Measurements from ENCODE around the gene PREX1.

PREX1 gene

DNA sequence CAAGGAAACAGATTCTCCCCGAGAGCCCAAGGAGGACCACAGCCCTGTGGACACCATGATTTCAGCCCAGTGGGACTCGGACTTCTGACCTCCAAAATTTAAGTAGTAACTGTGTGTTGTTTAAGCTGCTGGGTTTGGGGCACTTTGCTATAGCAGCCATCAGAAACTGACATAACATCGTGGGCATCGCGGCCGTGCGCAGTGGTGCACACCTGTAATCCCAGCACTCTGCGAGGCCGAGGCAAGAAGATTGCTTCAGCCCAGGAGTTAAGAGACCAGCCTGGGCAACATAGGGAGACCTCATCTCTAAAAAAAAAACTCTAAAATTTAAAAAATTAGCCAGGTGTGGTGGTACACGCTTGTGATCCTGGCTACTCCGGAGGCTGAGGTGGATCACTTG, 175.8 kb downstream of the PREX1 start:
- ATAC-seq, result no peak
- TF ChIP-seq ZNF8 (CRISPR knock-in tag; IDR thresholded peaks at IDR 0.05), result no peak
- TF ChIP-seq ZC3H10 (CRISPR knock-in tag; IDR thresholded peaks at IDR 0.05), result no peak
- TF ChIP-seq, protein P1, sequence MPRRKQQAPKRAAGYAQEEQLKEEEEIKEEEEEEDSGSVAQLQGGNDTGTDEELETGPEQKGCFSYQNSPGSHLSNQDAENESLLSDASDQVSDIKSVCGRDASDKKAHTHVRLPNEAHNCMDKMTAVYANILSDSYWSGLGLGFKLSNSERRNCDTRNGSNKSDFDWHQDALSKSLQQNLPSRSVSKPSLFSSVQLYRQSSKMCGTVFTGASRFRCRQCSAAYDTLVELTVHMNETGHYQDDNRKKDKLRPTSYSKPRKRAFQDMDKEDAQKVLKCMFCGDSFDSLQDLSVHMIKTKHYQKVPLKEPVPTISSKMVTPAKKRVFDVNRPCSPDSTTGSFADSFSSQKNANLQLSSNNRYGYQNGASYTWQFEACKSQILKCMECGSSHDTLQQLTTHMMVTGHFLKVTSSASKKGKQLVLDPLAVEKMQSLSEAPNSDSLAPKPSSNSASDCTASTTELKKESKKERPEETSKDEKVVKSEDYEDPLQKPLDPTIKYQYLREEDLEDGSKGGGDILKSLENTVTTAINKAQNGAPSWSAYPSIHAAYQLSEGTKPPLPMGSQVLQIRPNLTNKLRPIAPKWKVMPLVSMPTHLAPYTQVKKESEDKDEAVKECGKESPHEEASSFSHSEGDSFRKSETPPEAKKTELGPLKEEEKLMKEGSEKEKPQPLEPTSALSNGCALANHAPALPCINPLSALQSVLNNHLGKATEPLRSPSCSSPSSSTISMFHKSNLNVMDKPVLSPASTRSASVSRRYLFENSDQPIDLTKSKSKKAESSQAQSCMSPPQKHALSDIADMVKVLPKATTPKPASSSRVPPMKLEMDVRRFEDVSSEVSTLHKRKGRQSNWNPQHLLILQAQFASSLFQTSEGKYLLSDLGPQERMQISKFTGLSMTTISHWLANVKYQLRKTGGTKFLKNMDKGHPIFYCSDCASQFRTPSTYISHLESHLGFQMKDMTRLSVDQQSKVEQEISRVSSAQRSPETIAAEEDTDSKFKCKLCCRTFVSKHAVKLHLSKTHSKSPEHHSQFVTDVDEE (CRISPR knock-in tag; IDR thresholded peaks at IDR 0.05), result no peak
- TF ChIP-seq, protein P2, sequence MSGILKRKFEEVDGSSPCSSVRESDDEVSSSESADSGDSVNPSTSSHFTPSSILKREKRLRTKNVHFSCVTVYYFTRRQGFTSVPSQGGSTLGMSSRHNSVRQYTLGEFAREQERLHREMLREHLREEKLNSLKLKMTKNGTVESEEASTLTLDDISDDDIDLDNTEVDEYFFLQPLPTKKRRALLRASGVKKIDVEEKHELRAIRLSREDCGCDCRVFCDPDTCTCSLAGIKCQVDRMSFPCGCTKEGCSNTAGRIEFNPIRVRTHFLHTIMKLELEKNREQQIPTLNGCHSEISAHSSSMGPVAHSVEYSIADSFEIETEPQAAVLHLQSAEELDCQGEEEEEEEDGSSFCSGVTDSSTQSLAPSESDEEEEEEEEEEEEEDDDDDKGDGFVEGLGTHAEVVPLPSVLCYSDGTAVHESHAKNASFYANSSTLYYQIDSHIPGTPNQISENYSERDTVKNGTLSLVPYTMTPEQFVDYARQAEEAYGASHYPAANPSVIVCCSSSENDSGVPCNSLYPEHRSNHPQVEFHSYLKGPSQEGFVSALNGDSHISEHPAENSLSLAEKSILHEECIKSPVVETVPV (CRISPR knock-in tag; IDR thresholded peaks at IDR 0.05), result no peak
- TF ChIP-seq ZFP30 (CRISPR knock-in tag; IDR thresholded peaks at IDR 0.05), result no peak
- no peak for TF ChIP-seq ARNTL (CRISPR knock-in tag; IDR thresholded peaks at IDR 0.05; ENCODE audit: borderline replicate concordance, low read depth)
- no peak for TF ChIP-seq PPARA (CRISPR knock-in tag; IDR thresholded peaks at IDR 0.05; ENCODE audit: borderline replicate concordance)
- no peak for TF ChIP-seq OSR1 (CRISPR knock-in tag; IDR thresholded peaks at IDR 0.05)
- TF ChIP-seq, protein P3, sequence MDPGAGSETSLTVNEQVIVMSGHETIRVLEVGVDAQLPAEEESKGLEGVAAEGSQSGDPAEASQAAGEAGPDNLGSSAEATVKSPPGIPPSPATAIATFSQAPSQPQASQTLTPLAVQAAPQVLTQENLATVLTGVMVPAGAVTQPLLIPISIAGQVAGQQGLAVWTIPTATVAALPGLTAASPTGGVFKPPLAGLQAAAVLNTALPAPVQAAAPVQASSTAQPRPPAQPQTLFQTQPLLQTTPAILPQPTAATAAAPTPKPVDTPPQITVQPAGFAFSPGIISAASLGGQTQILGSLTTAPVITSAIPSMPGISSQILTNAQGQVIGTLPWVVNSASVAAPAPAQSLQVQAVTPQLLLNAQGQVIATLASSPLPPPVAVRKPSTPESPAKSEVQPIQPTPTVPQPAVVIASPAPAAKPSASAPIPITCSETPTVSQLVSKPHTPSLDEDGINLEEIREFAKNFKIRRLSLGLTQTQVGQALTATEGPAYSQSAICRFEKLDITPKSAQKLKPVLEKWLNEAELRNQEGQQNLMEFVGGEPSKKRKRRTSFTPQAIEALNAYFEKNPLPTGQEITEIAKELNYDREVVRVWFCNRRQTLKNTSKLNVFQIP (CRISPR knock-in tag; IDR thresholded peaks at IDR 0.05; ENCODE audit: borderline replicate concordance, low read depth), result no peak
- no peak for TF ChIP-seq CSDC2 (CRISPR knock-in tag; IDR thresholded peaks at IDR 0.05)

DNA sequence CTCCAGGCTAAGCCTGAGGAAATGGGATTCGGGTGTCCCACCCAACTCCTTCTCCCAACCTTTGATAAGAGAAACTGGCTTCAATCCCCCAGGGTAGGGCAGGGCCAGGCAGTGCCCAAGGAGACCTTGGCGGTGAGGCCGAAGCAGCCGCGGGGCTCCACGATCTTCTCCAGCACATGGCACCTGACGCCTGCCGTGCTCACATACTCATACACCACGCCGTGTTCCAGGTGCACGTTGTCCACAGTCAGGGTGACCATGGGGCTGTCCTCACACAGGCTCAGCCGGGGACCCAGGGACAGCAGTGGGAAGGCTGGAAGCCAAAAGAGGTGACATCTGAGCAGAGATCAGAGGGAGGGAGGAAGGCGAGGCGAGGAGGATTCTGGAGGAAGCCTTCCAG, 176.5 kb downstream of the PREX1 start:
- TF ChIP-seq TOX (CRISPR knock-in tag; IDR thresholded peaks at IDR 0.05; ENCODE audit: borderline replicate concordance), result no peak
- no peak for TF ChIP-seq CSDC2 (CRISPR knock-in tag; IDR thresholded peaks at IDR 0.05)
- TF ChIP-seq, protein P2 (CRISPR knock-in tag; IDR thresholded peaks at IDR 0.05), result no peak
- no peak for TF ChIP-seq OSR1 (CRISPR knock-in tag; IDR thresholded peaks at IDR 0.05)
- TF ChIP-seq, protein P1 (CRISPR knock-in tag; IDR thresholded peaks at IDR 0.05), result no peak
- TF ChIP-seq ARNTL (CRISPR knock-in tag; IDR thresholded peaks at IDR 0.05; ENCODE audit: borderline replicate concordance, low read depth), result no peak
- no peak for TF ChIP-seq ZNF70 (CRISPR knock-in tag; IDR thresholded peaks at IDR 0.05)
- no peak for ATAC-seq

DNA sequence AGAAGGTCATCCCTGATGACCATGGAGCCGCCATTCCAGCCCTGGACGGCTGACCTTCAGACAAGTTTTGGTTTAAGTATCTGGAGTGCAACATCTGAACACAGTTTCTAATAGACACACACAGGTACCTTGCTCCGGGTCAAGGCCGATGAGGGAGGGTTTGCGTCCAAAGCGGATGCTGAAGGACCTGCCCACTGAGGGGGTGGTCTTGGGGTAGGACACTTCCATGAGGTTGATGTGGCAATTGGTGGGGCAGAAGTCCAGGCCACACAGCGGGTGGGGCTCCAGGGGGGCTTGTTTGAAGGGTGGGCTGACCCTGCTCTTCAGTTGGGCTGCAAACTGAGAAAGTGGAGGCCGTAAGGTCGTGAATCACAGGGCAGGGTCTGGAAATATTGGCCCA, 177.9 kb downstream of the PREX1 start:
- ATAC-seq, result no peak
- TF ChIP-seq, protein P2 (CRISPR knock-in tag; IDR thresholded peaks at IDR 0.05), result no peak
- TF ChIP-seq TOX (CRISPR knock-in tag; IDR thresholded peaks at IDR 0.05; ENCODE audit: borderline replicate concordance) (no peak), ZFP3 (CRISPR knock-in tag; IDR thresholded peaks at IDR 0.05) (no peak), ZNF8 (CRISPR knock-in tag; IDR thresholded peaks at IDR 0.05) (no peak), BACH2 (CRISPR knock-in tag; IDR thresholded peaks at IDR 0.05; ENCODE audit: borderline replicate concordance) (no peak), ARNTL (CRISPR knock-in tag; IDR thresholded peaks at IDR 0.05; ENCODE audit: borderline replicate concordance, low read depth) (no peak), OSR1 (CRISPR knock-in tag; IDR thresholded peaks at IDR 0.05) (no peak), SNAI2 (CRISPR knock-in tag; IDR thresholded peaks at IDR 0.05) (no peak), ZFP30 (CRISPR knock-in tag; IDR thresholded peaks at IDR 0.05) (no peak), CSDC2 (CRISPR knock-in tag; IDR thresholded peaks at IDR 0.05) (no peak), ISL1 (CRISPR knock-in tag; IDR thresholded peaks at IDR 0.05) (no peak)
- TF ChIP-seq, protein P1 (CRISPR knock-in tag; IDR thresholded peaks at IDR 0.05), result no peak
- TF ChIP-seq, protein P4, sequence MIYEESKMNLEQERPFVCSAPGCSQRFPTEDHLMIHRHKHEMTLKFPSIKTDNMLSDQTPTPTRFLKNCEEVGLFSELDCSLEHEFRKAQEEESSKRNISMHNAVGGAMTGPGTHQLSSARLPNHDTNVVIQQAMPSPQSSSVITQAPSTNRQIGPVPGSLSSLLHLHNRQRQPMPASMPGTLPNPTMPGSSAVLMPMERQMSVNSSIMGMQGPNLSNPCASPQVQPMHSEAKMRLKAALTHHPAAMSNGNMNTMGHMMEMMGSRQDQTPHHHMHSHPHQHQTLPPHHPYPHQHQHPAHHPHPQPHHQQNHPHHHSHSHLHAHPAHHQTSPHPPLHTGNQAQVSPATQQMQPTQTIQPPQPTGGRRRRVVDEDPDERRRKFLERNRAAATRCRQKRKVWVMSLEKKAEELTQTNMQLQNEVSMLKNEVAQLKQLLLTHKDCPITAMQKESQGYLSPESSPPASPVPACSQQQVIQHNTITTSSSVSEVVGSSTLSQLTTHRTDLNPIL (CRISPR knock-in tag; IDR thresholded peaks at IDR 0.05; ENCODE audit: low read depth), result no peak
- TF ChIP-seq, protein P3 (CRISPR knock-in tag; IDR thresholded peaks at IDR 0.05; ENCODE audit: borderline replicate concordance, low read depth), result no peak
